GM12864 (cell line): Measurements from ENCODE around the gene USP9X.
"Not testable (repeated sequence)": the region's sequence is repeated elsewhere in the genome, so short reads cannot be mapped to it uniquely, and the experiment has no call there.

Experiments used
- DNase-seq: peaks from one replicate; pipeline ENCODE4 v3.0.0-alpha.2; 2011; ENCODE audit warnings: low read depth
- H3K4me3 ChIP-seq: 2 replicates; pipeline ENCODE4 v1.5.1; 2011; ENCODE audit warnings: mild to moderate bottlenecking, low read depth, low read length, control low read depth
- TF ChIP-seq, protein P1 (sequence below): IDR thresholded peaks from 2 replicates; pipeline ENCODE4 v1.5.1; 2011; ENCODE audit warnings: low read depth, mild to moderate bottlenecking, moderate library complexity, low read length, control low read depth, inconsistent platforms; ENCODE audit errors: missing control alignments

The USP9X gene

GRCh38 chrX:41108463-41109205, 23.4 kb downstream of the USP9X start:
- no peak overlapping the region for H3K4me3 ChIP-seq
- DNase-seq, result no peak
- TF ChIP-seq, protein P1, sequence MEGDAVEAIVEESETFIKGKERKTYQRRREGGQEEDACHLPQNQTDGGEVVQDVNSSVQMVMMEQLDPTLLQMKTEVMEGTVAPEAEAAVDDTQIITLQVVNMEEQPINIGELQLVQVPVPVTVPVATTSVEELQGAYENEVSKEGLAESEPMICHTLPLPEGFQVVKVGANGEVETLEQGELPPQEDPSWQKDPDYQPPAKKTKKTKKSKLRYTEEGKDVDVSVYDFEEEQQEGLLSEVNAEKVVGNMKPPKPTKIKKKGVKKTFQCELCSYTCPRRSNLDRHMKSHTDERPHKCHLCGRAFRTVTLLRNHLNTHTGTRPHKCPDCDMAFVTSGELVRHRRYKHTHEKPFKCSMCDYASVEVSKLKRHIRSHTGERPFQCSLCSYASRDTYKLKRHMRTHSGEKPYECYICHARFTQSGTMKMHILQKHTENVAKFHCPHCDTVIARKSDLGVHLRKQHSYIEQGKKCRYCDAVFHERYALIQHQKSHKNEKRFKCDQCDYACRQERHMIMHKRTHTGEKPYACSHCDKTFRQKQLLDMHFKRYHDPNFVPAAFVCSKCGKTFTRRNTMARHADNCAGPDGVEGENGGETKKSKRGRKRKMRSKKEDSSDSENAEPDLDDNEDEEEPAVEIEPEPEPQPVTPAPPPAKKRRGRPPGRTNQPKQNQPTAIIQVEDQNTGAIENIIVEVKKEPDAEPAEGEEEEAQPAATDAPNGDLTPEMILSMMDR, result no peak

GRCh38 chrX:41110801-41111625, 25.8 kb downstream of the USP9X start:
- TF ChIP-seq, protein P1, result no peak
- no peak overlapping the region for H3K4me3 ChIP-seq
- DNase-seq, result no peak

- DNase-seq, result not testable (repeated sequence)
Observed at GRCh38 chrX:41115104-41115425, 29.8 kb downstream of the USP9X start.

GRCh38 chrX:41116948-41117347, 31.7 kb downstream of the USP9X start:
- H3K4me3 ChIP-seq, result no peak overlapping the region
- peak; percentile 65 for DNase-seq
- TF ChIP-seq, protein P1, result no peak

More at GRCh38 chrX:41115104-41115425, 29.8 kb downstream of the USP9X start:
- not testable (repeated sequence) for H3K4me3 ChIP-seq
- TF ChIP-seq, protein P1, result peak; percentile 49

- TF ChIP-seq, protein P1, result no peak
- DNase-seq, result no peak
- peak overlapping the region; percentile 34; the same call in 1 of the 2 replicates for H3K4me3 ChIP-seq
Observed at GRCh38 chrX:41118156-41118555, 32.9 kb downstream of the USP9X start.

DNA sequence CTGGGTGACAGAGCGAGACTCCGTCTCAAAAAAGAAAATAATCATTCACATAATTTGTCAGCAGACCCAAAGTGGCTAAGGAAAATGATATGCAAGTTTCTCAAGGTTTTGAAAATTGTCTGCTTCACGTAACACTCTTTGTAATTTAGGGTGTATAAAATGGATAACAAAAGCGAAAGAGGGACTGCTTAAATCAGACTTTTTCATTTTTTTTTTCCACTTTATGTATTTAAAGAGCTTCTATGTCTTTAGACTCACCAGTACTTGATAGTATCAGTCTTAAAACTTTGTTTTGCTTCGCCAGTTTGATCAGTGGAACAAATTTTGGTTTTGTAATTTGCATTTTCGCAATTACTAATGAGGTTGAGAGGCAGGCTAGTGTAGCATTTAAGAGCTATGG, 34.6 kb downstream of the USP9X start:
- no peak for DNase-seq
- H3K4me3 ChIP-seq, result peak overlapping the region; percentile 35; the same call in 1 of the 2 replicates
- TF ChIP-seq, protein P1, result no peak
